HG02610 (cell line): ENCODE measurements around the gene ACE.

Experiments used
- ATAC-seq: cut with Tn5 transposase; IDR thresholded peaks from one replicate; pipeline ENCODE4 v1.9.1; 2021; ENCODE audit warnings: mild to moderate bottlenecking, moderate library complexity; ENCODE audit not compliant: unreplicated experiment

ACE gene

GRCh38 chr17:63514974-63515373 lies 38.1 kb downstream of the ACE start:
- ATAC-seq, result no peak

DNA sequence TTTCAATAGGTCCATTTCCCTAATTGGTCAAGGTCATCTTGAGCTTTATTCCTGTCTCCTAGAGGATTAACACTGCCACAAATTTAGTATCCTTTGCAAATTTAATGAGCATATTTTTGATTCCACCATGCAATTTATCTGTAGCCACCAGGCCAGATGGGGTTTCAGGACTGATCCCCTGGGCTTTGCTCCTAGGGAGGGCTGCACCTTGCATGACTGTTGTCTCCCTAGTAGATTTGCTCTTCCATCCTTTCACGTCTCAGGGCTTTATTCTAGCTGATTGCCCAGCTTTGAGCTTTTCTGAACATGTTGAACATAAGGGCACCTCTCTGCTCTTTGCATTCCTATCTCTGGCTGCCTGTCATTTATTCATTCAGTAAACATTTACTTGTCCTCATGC lies 38.6 kb downstream of the ACE start:
- ATAC-seq, result no peak

GRCh38 chr17:63516910-63517824 lies 40.3 kb downstream of the ACE start:
- no peak for ATAC-seq

DNA sequence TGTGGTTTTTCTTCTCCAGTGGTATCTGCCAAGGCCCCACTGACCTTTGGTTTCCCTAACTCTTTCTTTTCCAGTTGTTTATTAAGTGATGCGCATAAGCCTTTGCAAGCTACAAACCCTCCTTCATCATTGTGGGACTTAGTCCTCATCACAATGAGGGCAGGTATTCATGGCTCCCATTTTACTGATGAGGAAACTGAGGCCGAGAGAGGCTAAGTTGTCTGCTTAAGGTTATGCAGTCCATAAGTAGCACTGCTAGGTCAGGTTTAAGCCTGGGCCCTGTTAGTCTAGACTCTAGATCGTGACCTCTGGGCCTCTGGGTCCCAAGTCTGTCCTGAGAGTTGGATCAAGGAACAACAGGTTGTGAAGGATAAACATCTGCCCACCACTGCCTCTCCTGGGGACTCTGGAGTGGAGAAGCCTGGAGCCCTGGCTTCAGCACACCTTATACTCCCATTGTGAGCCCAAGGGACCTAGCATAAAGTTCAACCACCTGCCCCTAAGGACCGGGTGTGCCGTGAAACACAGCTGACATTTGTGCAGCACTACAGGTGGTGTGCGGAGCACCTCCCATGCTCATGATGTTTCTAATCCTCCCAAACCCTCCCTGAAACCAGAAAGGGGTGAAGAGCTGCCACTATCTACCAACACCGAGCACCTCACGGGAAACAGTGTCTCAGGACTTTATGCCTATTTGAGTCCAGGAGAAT lies 41.1 kb downstream of the ACE start:
- ATAC-seq, result no peak

DNA sequence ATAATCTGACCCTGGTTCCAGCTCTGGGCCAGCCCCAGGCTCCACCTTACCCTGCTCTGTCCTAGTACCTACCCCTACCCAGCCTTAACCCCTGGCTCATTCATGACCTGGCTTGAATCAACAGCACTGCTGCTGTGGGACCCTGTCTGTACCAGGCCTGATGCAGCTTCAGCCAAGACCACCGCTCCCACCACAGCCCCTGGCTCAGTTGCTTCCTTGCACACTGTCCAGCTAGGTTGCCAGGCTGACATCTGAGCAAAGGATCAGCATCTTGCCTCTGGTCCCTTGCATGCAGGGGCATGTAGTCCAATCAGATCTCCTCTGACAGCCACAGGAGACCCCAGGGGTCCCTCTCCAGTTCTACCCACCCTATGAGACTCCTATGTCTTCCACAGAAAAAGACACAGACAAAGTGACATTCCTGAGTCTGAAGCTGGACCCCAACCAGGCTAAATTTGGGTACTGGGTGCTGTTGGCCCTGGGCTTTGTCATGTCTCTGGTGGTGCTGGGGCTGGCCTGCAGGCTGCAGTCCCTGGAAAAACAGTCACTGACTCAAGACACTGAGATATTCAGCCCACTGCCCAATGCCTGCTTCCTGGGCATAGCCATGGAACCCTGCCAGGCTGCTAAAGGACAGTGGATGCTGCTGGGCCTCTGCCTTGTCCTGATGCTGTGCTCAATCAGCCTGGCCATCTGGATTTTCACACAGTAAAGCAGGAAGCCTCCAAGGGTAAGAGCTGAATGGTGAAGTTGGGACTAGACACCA lies 42.4 kb downstream of the ACE start:
- no peak for ATAC-seq

GRCh38 chr17:63519972-63520882 lies 43.4 kb downstream of the ACE start:
- no peak for ATAC-seq

- ATAC-seq, result no peak
Observed at GRCh38 chr17:63523253-63523855, 46.5 kb downstream of the ACE start, which contains the start of gene KCNH6. TSS of gene KCNH6 (plus strand) at chr17:63523358. CDS start at chr17:63523414, 56 bp downstream.

- ATAC-seq, result no peak
Observed at GRCh38 chr17:63524051-63524450, 47.2 kb downstream of the ACE start.

DNA sequence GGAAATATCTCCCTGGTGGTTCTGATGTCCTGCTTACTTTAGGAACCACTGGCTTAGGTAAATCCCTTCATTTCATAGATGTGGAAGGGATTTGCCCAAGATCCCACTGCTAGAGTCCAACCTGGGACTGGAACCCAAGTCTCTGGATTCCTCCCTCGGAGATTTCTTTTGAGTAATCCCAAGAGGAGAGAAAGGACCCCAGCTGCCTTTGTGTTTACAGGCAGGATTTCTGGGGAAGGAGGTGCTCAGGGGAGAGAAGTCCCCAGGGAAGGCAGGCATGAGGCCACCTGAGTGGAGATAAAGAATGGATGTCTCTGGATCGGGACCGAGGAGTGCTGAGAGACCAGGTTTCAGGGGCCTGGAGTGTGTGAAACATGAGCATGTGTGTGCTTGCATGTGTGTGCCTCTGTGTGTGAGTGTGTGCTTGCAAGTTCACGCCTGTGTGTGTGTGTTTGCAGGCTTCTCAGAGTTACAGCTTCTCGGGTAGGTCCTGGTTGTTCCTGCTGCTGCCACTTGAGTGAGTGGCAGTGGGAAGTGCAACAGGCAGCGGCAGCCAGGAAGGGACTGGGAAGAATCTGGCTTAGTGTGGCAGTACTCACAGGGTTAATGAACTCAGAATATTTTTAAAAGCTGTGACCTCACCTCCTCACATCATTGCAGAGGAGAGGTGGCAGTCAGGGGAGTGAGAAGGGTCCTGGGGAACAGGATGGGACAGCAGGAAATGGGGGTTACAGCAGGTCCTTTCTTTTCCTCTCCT lies 48.5 kb downstream of the ACE start:
- ATAC-seq, result no peak

DNA sequence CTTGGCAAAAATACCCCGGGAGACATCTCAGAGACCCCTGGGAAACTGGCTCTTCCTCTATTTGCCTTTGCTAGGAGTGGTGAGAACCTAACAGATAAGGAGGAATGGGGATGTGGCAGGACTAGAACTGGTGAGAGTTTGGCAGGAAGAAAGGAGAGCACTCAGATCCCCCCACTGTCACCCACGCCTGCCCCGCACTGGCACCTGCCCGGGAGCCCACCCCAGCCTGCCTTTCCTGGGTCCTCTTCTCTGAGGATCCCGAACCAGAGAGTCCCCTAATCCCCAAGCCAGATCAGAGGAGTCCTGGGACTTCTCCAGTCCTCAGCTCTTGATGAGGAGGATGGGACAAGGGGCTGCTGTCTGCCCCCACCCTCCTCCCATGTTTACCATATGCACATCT lies 50.0 kb downstream of the ACE start:
- ATAC-seq, result no peak

DNA sequence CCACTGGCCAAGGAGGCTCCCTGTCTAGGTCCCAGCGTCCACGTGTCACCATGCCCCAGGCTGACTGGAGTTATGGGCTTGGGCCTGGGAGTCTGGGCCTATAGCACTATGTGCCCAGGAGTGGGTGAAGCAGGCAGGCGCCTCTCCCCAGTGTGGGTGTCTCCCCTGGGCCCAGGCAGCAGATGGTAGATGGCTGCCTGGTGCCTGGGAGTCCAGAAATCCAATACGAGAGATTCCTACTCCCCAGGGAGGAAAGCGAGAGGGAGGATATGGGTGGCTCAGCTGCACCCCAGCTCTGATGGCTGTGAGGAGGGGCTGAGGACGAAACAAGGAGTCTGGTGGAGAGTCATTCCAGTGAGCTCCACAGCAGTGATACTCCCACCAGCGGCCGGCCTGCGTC lies 51.3 kb downstream of the ACE start:
- ATAC-seq, result no peak

GRCh38 chr17:63529711-63530556 lies 53.1 kb downstream of the ACE start:
- no peak for ATAC-seq

DNA sequence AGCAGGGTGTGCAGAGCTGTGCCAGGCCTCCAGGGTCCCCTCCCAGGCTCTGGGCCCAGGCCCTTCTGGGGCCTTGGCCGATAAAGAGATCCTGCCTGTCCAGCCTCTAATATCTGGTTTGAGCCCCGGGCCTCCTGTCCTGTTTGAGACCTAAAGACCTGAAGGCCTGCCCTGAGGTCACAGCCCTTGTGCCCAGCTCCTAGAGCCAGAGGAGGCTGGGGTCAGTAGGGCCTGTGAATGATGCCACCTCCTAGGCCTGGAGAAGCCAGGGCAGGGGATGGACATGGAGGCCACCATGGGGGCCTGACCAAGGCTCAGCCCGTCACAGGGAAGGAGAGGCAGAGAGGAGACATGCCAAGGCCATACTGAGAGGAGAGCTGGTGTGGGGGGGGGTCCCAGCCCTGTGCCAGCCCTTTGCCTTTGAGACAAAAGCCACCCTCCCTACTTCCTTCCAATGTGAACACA lies 53.7 kb downstream of the ACE start:
- no peak for ATAC-seq

DNA sequence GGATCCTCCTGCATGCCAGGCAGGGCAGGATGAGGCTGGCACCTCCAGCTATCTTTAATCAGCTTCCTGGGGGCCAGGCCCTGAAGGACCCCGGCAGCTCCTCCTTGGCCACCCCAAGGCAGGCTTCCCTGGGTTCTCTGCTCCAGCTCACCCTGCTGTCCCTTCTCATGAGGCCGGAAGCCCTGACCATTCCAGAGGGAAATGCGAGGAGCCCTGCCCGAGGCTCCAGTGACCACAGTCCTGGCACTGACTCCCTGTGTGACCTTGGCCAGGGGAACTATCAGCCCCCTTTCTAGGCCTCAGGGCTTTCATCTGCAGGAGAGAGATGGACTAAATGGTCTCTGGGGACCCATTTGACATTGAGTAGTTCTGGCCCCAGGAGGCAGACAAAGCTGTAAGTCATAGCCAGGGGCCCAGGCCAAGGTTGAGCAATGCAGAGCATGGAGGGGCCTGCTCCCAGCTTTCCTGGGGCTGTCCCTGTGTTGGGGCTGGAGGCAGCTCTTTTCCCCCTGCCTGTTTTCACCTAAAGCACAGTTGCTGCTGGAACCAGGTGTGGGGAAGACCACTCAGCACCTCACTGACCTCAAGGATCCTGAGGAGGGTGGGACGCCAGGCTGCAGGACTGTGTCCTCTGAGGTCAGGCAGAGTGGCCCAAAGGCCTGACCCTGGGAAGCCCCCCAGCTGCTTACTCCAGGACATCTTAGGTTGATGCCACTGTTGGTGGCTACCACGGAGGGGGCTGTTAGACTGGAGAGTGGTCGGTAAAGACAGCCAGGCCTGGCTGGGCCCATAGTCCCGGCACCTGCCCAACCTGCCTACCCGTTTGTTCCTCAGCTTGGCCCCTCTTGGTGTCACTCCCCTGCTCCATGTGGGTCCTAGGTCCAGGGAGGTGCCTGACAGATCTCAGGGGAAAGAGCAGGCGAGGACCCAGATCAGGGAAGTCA lies 54.4 kb downstream of the ACE start:
- no peak for ATAC-seq

DNA sequence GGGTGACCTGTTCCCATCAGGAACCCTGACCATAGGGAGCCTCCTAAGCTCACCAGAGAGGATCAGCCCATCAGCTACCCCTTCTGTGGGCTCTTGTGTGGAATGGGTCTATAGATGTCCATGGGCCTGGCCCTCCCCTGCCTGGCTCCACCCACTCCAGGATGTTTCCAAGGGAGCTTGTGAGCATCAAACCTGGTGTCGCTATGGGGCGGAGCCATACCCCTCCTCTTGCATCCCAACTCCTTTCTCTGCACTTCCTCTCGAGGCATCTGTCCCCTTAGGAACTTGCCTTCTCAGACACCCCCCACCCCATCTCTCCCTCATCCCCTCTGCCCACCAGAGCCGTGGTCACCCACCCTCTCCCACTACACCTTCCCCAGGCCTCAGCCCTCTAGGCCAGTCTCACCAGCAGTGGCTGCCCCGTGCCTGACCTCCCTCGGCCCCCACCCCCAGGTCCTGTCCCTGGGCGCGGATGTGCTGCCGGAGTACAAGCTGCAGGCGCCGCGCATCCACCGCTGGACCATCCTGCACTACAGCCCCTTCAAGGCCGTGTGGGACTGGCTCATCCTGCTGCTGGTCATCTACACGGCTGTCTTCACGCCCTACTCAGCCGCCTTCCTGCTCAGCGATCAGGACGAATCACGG lies 56.7 kb downstream of the ACE start:
- ATAC-seq, result no peak

DNA sequence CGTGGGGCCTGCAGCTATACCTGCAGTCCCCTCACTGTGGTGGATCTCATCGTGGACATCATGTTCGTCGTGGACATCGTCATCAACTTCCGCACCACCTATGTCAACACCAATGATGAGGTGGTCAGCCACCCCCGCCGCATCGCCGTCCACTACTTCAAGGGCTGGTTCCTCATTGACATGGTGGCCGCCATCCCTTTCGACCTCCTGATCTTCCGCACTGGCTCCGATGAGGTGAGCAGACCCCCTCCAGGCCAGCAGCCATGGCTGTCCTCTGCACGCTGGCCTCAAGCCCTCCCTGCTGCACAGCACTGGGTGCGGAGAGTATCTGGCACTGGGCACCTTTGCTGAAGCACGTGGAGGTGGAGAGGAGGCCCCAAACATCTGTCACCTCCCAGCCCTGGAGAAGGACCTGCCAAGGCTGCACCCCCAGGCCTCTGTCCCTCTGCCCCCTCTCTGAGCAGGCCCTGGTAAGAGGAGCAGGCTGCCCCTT lies 57.3 kb downstream of the ACE start:
- no peak for ATAC-seq
